K562 (cell line): Measurements from ENCODE around the gene ZNF467. TPM values are rescaled to one million over a fixed set of nuclear protein-coding genes. Genes with fewer than 3 reads are reported as not detected.

Source experiments
- ATAC-seq: fragments of 200-7000 bp; cut with Tn5 transposase; 3 replicates; pipeline ENCODE4 v1.9.1; 2020; ENCODE audit warnings: moderate library complexity
- BruUV-seq: library from RNA; stranded (reverse); fragments of 400-500 nt; replicated peaks from 2 replicates; lab custom pipeline; 2021; lab: Mats Ljungman, UMichigan
- CTCF ChIA-PET: fragments of 300-600 bp; formaldehyde crosslinking; extraction: SDS; loops from one replicate; lab custom pipeline; 2021; ENCODE audit warnings: low intra/inter-chr PET ratio; lab: Yijun Ruan, JAX
- POLR2A ChIA-PET: fragments of 300-600, 350-650 bp; sonication (Branson Sonifier 250); formaldehyde crosslinking; extraction: SDS; loops from one replicate; lab custom pipeline; 2021; ENCODE audit warnings: antibody characterized with exemption, inconsistent platforms; lab: Yijun Ruan, JAX
- DNase-seq, 4 experiments: peaks; one replicate each; pipeline versions ENCODE4 v3.0.0 to v3.0.0-alpha.2; 2011 to 2018; ENCODE audit warnings: low spot score in 3 of 4, mixed read lengths in 3 of 4; ENCODE audit errors: extremely low read depth in 1 of 4
- FAIRE-seq: peaks from 2 replicates; lab custom pipeline; 2011; peaks lifted over from hg19 to GRCh38; lab: Jason Lieb, UNC
- H2AFZ ChIP-seq: 2 replicates; pipeline ENCODE4 v1.6.0; 2011; ENCODE audit warnings: low read depth, low read length, control low read depth, inconsistent platforms
- H3K27ac ChIP-seq: fragments of 200-600 bp; 3 replicates; pipeline ENCODE4 v1.8.0; 2011; ENCODE audit warnings: low read depth, mild to moderate bottlenecking, control low read depth, inconsistent platforms, low read length, moderate library complexity, mixed read lengths; ENCODE audit errors: extremely low read depth
- H3K27me3 ChIP-seq, 2 experiments: fragments of 300-600 bp in 1 of 2; 2 replicates in 1 of 2; 3 replicates in 1 of 2; pipeline versions ENCODE4 v1.6.0 to v1.8.0; 2011; ENCODE audit warnings: inconsistent platforms in 2 of 2, low read length in 2 of 2, mild to moderate bottlenecking in 1 of 2, mixed read lengths in 1 of 2, moderate library complexity in 1 of 2; ENCODE audit not compliant: control insufficient read depth in 2 of 2, insufficient read depth in 2 of 2
- H3K36me3 ChIP-seq: fragments of 300-600 bp; 3 replicates; pipeline ENCODE4 v1.8.0; 2011; ENCODE audit warnings: mild to moderate bottlenecking, low read length, inconsistent platforms; ENCODE audit not compliant: control insufficient read depth, insufficient read depth
- H3K4me1 ChIP-seq, 2 experiments: fragments of 200-600 bp in 1 of 2; replicated peaks in 1 of 2; 2 replicates in 1 of 2; 3 replicates in 1 of 2; pipeline versions ENCODE4 v1.5.1 to v1.8.0; 2011; ENCODE audit warnings: inconsistent platforms in 2 of 2, low read length in 2 of 2, mild to moderate bottlenecking in 1 of 2, mixed read lengths in 1 of 2, moderate library complexity in 1 of 2; ENCODE audit not compliant: control insufficient read depth in 2 of 2, insufficient read depth in 2 of 2
- H3K4me2 ChIP-seq: 2 replicates; pipeline ENCODE4 v1.6.1; 2011; ENCODE audit warnings: low read length, control low read depth, inconsistent platforms, mixed read lengths; ENCODE audit not compliant: insufficient read depth
- H3K4me3 ChIP-seq: fragments of 200-600 bp; sonication (generic), shearing (Covaris generic); 2 replicates; pipeline ENCODE4 v1.5.1; 2016; ENCODE audit warnings: control low read depth, inconsistent platforms
- H3K79me2 ChIP-seq: fragments of 200-600 bp; 3 replicates; pipeline ENCODE4 v1.8.0; 2011; ENCODE audit warnings: low read length, inconsistent platforms; ENCODE audit not compliant: control insufficient read depth, insufficient read depth
- H3K9ac ChIP-seq, 2 experiments: 2 replicates each; pipeline versions ENCODE4 v1.6.0 to v1.6.1; 2011; ENCODE audit warnings: low read depth in 2 of 2, low read length in 2 of 2, control low read depth in 1 of 2, inconsistent platforms in 1 of 2, mild to moderate bottlenecking in 1 of 2, mixed read lengths in 1 of 2; ENCODE audit not compliant: insufficient read depth in 1 of 2
- H3K9me1 ChIP-seq: one replicate; pipeline ENCODE4 v1.6.0; 2011; ENCODE audit warnings: inconsistent platforms, mild to moderate bottlenecking, low read length, moderate library complexity; ENCODE audit not compliant: control insufficient read depth, insufficient read depth
- H3K9me3 ChIP-seq: replicated peaks from 2 replicates; pipeline ENCODE4 v1.5.1; 2011; ENCODE audit warnings: low read depth, low read length, inconsistent platforms; ENCODE audit not compliant: control insufficient read depth, insufficient read depth
- H4K20me1 ChIP-seq: replicated peaks from 2 replicates; pipeline ENCODE4 v1.6.1; 2011; ENCODE audit warnings: low read length, inconsistent platforms, mixed read lengths; ENCODE audit not compliant: control insufficient read depth, insufficient read depth
- IRF2 ChIP-seq: sonication (generic); formaldehyde crosslinking; IDR thresholded peaks from 2 replicates; pipeline ENCODE4 v1.8.1; 2022; ENCODE audit warnings: mild to moderate bottlenecking, missing genetic modification reagents
- NFE2 ChIP-seq: IDR thresholded peaks from 2 replicates; pipeline ENCODE4 v1.6.1; 2014; ENCODE audit warnings: antibody characterized with exemption, low read depth
- POLR2G ChIP-seq: fragments of 200-400 bp; formaldehyde crosslinking; IDR thresholded peaks from 2 replicates; pipeline ENCODE4 v1.6.1; 2017; ENCODE audit warnings: low read depth, mild to moderate bottlenecking, antibody characterized with exemption, low read length, moderate library complexity
- TCF7L2 ChIP-seq: fragments of 150-350 bp; IDR thresholded peaks from 2 replicates; pipeline ENCODE4 v1.6.1; 2016; ENCODE audit warnings: low read depth, mild to moderate bottlenecking, low read length, moderate library complexity
- WGBS: fragments of 100-300 bp; shearing (Covaris generic); methylation state at CpG from one replicate; pipeline ENCODE4 v1.1.6; 2016; ENCODE audit warnings: low coverage, mixed read lengths; ENCODE audit not compliant: insufficient coverage; ENCODE audit errors: missing lambda C conversion rate; 5-methylcytosine and 5-hydroxymethylcytosine counted together
- in situ Hi-C: fragments of 300-500 bp; cut with MboI; formaldehyde crosslinking; loops from 4 replicates; pipeline ENCODE4 v1.15.0; 2018; ENCODE audit warnings: inconsistent platforms, mixed read lengths
- intact Hi-C: fragments of 100-400 bp; cut with micrococcal nuclease; formaldehyde crosslinking; loops from 2 replicates; pipeline ENCODE4 v1.14.2; 2022
- polyA plus RNA-seq, 8 experiments: library from polyadenylated mRNA; depleted of rRNA in 4 of 8; stranded (reverse) in 5 of 8; unstranded in 3 of 8; fragments of >200 nt; fragmentation: Nextera tagmentation in 2 of 8; fragmentation: Illumina TruSeq in 1 of 8; extraction: Ambion mirVana in 2 of 8; extraction: Trizol in 1 of 8; gene quantifications; 2 replicates each; pipeline versions ENCODE4 v1.2.1 to v1.2.3, GENCODE V29; 2011 to 2014; ENCODE audit warnings: inconsistent platforms in 1 of 8, missing spikeins in 1 of 8
- total RNA-seq, 7 experiments: library from RNA; depleted of rRNA in 6 of 7; stranded (reverse); fragments of >200 nt in 6 of 7; fragmentation: Illumina TruSeq in 2 of 7; extraction: Trizol in 2 of 7; gene quantifications; 2 replicates each; pipeline versions ENCODE4 v1.2.1 to v1.2.3, GENCODE V29; 2011 to 2021; ENCODE audit warnings: low replicate concordance in 1 of 7

The ZNF467 gene
- total and polyA plus RNA-seq, 9 of the 15 experiments (the other 6 are each of a cell fraction or from before 2014, with no cell fraction given): 0.32 to 14.2 (median 1.7) TPM

DNA sequence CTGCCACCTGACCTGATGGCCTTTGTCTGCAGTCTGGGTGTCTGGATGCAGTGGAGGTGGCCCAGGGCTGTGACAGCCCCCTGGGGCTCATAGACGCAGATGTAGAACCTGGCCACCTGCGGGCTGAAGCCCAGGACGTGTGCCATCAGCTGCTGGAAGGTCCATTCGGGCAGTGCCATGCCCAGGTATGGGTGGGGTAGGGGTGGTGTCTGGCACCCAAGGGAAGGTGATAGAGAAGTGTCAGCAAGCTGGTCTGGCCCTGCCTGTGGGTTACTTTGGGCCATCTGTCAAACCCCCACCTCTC, 6.1 kb upstream of the ZNF467 start:
- BruUV-seq: no TSS peak
- Histone ChIP-seq H4K20me1 (peaks cover 14% of the 10 kb centered on the region), H3K4me1 (peaks cover 0 to 79% of the 10 kb centered on the region in 2 experiments; a peak in 3 of 5 replicates), H3K36me3 (no peaks in the 10 kb centered on the region), H3K79me2 (no peaks in the 10 kb centered on the region), H3K9ac (peak overlapping the region in 1 of 2 experiments; percentile 8; a peak in 2 of 4 replicates), H3K4me2 (no peak overlapping the region), H3K9me3 (no peaks in the 10 kb centered on the region), H3K4me3 (no peak overlapping the region), H2AFZ (no peak overlapping the region), H3K9me1 (no peaks in the 10 kb centered on the region), H3K27ac (no peak overlapping the region), H3K27me3 (peaks cover 0 to 5% of the 10 kb centered on the region in 2 experiments; a peak in 3 of 5 replicates)
- CTCF ChIA-PET: no interaction called here
- FAIRE-seq (no peak), ATAC-seq (no peak), DNase-seq (no peak)
- WGBS: 13% methylated on average over 4 of the region's 4 CpGs
- in situ Hi-C loops (no loop called here), intact Hi-C loops (no loop called here)
- POLR2A ChIA-PET: interaction anchor here (0.5 to 1.1 kb wide), 4 partner anchors 10 to 230 kb away, joined by 3 read pairs; no protein-coding TSS in a partner anchor
- TF ChIP-seq NFE2 (no peak), IRF2 (CRISPR knock-in tag) (0 out of 2 replicates have a peak, but pooled peaks have one; percentile 55)

DNA sequence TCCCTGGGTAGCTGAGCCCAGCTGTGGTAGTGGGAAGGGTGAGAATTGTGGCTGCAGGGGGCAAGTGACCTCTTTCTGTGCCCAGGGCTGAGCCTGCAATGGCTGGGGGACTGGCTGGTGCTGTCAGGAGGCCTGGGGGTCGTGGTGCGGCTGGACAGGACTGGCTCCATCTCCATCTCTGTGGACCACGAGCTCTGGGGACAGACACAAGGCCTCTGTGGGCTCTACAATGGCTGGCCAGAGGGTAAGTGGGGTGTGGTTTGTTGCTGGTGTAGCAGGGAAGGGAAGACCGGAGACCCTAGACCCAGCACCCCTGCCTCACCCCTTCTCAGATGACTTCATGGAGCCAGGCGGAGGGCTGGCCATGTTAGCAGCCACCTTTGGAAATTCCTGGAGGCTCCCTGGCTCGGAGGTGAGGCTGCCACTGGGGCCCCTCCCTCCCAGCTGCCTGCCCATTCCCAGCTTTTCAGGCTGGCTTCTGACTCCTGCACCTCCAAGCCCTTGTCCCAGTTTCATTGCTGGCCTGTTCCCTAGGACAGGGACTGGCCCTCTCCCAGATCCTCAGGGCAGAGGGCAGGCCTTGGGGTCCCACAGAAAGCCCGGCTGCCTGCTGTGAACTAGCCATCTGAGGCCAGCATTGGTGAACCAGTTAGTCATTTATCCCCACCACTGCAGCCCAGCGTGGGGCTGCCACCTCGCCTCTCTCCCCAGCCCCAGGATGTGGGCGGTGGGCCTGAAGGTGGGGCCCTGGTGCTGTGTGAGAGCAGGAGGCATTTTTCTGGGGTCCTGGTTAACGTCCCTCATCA, 5.5 kb upstream of the ZNF467 start:
- peaks cover 0 to 5% of the 10 kb centered on the region in 2 experiments; a peak in 3 of 5 replicates for H3K27me3 ChIP-seq
- H3K4me1 ChIP-seq: peaks cover 0 to 83% of the 10 kb centered on the region in 2 experiments; a peak in 4 of 5 replicates
- FAIRE-seq (no peak), ATAC-seq (no peak), DNase-seq (no peak)
- H3K79me2 ChIP-seq: no peaks in the 10 kb centered on the region
- no peaks in the 10 kb centered on the region for H3K9me3 ChIP-seq
- CTCF ChIA-PET: no interaction called here
- H3K36me3 ChIP-seq: no peaks in the 10 kb centered on the region
- no peak for TF ChIP-seq TCF7L2
- peak; percentile 45 for TF ChIP-seq POLR2G
- no TSS peak for BruUV-seq
- H3K9me1 ChIP-seq: no peaks in the 10 kb centered on the region
- 30% methylated on average over 11 of the region's 11 CpGs for WGBS
- POLR2A ChIA-PET: interaction anchor here (0.5 to 1.7 kb wide), 5 partner anchors 10 to 138 kb away, joined by 3 to 5 read pairs (median 3); no protein-coding TSS in a partner anchor
- H3K9ac ChIP-seq: peak overlapping the region in 1 of 2 experiments; percentile 27; a peak in 2 of 4 replicates
- H2AFZ ChIP-seq: no peak overlapping the region
- in situ Hi-C loops: no loop called here
- no peak overlapping the region for H3K4me3 ChIP-seq
- intact Hi-C loops: no loop called here
- H3K4me2 ChIP-seq: no peak overlapping the region
- H4K20me1 ChIP-seq: peaks cover 15% of the 10 kb centered on the region
- H3K27ac ChIP-seq: no peak overlapping the region
